HG03439 (cell line): ENCODE data around the gene CCNE1.
"Not testable (repeated sequence)": the region's sequence is repeated elsewhere in the genome, so short reads cannot be mapped to it uniquely, and the experiment has no call there.

Source experiments
- ATAC-seq: cut with Tn5 transposase; IDR thresholded peaks from one replicate; pipeline ENCODE4 v1.9.1; 2021; ENCODE audit warnings: mild to moderate bottlenecking, moderate library complexity; ENCODE audit not compliant: unreplicated experiment

Gene CCNE1

DNA sequence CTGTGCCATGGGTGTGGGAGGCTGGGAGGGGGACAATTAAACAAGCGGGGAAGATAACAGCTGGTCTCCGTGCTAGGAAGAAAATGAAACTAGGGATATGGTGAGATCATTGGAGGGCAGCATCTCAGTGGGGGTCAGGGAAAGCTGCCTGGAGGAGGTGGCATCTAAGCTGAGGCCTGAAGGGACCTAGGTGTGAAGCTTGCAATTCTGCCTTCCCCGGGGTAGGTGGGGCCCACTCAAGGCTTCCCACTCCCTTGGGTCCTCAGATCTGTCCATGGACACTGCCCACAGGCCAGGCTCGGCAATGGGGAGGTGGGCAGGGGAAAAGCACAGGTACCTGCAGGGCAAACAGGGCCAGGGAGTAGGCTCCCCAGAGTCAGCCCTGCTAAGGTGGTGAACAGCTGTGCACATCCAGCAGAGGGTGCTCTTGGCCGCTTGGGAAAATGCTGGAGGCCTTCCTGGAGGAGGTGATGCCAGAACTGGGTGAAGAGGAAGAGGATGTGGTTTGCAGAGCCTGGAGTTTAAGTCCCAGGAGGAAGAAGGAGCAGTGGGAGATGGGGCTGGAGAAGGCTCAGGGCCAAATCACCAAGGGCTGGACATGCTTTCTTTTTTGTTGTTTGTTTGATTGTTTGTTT is 25.7 kb upstream of the CCNE1 start:
- no peak for ATAC-seq

- no peak for ATAC-seq
Observed at GRCh38 chr19:29787281-29787680, 24.5 kb upstream of the CCNE1 start.

- ATAC-seq, result no peak
Observed at GRCh38 chr19:29789007-29789406, 22.8 kb upstream of the CCNE1 start.

- ATAC-seq, result no peak
Observed at GRCh38 chr19:29793116-29793727, 18.6 kb upstream of the CCNE1 start.

DNA sequence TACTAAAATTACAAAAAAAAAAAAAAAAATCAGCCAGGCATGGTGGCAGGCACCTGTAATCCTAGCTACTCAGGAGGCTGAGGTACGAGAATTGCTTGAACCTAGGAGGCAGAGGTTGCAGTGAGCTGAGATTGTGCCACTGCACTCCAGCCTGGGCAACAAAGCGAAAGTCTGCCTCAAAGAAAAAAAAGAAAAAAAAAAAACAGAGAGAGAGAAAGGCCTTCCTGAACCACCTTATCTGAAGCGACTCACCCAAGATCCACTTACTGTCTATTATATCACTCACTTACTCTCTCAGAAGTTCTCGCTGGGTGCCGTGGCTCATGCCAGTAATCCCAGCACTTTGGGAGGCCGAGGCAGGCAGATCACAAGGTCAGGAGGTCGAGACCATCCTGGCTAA is 17.3 kb upstream of the CCNE1 start:
- ATAC-seq, result not testable (repeated sequence)

DNA sequence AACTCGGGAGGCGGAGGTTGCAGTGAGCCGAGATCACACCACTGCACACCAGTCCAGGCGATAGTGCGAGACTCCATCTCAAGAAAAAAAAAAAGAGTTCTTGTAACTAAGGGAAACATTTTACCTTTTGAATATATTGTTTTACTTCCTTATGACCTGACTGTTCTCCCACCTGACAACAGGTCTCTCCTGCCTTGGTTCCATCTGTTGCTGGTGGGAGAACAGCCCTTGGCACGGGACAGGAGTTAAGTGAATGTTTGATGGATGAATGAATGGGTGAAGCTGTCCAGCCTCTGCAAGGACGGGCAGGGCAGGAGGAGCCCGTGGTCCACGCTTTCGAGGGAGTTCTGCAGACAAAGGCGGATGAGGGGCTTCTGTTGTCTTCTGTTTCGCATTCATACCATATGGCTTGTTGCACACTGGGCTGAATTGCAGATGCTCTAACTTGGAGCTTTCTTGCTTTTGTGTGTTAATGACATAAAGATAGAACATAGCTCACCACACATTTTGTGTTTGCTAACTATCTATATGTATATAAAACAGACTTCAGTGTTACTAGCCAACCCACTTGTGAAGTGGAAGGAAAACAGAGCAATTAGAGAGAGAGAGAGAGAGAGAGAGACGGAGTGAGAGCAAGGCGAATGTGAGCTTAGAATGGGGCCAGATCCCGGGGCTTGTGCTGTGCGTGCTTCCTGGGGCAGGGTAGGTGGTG is 16.2 kb upstream of the CCNE1 start:
- ATAC-seq, result no peak

DNA sequence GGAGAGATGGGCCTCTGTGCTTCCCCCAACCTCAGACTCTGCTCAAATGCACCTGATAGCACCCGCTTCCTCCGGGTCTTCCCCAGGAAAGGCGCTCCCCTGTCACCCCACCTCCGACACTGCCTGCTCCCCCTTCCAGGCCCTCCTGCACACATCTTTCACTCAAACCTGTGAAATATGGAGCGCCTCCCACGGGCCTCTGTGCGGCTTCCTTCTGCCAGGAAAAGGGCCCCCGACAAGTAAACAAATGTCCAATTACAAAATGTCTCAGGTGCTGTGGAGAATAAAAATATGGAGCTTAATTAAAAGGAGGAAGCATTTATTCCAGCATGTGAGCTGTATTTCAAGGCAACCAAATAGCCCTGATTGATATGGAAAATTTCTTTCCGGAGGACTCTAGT is 15.6 kb upstream of the CCNE1 start:
- no peak for ATAC-seq

GRCh38 chr19:29798774-29799497 is 12.9 kb upstream of the CCNE1 start:
- ATAC-seq, result no peak

DNA sequence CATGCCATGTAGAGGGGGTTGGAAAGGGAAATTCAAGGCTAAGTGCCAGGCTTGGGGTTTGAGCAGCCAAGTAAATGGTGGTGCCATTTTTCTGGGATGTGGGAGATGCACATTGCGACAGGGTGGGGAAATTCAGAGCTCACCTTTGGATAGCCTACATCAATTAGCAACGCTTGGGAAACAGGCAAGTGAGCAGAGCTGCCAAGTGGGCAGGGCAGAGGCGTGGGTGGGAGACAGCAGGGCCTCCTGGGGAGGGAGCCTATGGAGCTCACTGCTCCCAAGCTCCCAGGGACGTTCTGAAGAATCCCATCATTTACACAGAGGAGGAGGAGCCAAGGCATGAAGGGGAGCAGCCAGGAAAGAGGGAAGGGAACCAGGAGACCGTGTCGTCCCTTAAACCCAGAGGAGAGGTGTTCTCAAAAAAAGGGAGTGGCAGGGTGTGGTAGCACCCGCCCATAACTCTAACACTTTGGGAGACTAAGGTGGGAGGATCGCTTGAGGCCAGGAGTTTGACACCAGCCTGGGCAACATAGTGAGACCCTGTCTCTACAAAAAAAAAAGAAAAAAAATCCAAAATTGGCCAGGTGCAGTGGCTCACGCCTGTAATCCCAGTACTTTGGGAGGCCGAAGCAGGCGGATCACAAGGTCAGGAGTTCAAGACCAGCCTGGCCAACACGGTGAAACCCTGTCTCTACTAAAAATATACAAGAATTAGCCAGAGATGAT is 11.5 kb upstream of the CCNE1 start:
- no peak for ATAC-seq

- not testable (repeated sequence) for ATAC-seq
Observed at GRCh38 chr19:29803951-29804350, 7.8 kb upstream of the CCNE1 start.

GRCh38 chr19:29804493-29804892 is 7.3 kb upstream of the CCNE1 start:
- ATAC-seq, result peak; percentile 77

DNA sequence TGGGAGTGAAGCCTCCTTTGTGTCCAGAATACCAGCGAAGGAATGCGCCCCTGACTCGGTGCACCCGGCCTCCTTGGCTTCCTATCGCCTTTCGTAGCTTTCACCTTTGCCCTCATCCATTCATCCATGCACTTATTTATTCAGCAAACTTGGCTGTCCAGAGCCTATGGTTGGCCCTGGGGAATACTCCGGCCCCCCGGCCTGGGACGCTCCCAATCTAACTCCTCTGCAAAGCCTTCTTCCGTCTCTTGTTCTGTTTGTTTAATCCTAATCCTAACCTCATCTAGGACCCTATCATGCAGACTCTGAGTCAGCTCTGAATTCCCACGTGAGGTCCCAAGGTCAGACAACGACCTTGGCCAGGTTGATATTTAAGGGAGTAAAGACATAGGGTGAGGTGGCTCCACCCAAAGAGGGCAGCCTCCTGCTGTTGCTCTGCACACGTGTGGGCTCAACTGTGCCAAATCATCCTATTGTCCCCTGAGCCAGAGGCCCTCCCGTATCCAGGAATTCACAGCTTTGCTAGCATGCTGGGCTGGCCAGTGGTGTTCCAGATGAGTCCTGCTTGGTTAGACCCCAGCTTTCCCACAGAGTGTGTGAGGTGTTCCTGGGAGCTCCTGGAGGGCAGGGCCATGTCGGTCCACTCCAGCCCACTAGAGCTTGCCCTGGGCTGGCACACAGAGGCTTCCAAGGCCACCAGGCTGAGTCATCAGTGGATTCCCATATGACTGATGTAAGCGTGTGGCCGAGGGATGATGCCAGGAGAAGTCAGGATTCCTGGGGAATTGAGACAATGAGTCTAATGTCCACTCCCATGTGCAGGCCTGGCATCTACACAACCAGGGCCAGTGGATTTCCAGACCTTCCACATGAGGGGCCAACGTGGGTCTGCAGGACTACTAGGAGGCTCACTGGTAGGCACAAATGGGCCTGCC is 6.5 kb upstream of the CCNE1 start:
- no peak for ATAC-seq

- no peak for ATAC-seq
Observed at GRCh38 chr19:29806098-29806866, 5.5 kb upstream of the CCNE1 start.

- no peak for ATAC-seq
Observed at GRCh38 chr19:29807178-29807577, 4.6 kb upstream of the CCNE1 start.

DNA sequence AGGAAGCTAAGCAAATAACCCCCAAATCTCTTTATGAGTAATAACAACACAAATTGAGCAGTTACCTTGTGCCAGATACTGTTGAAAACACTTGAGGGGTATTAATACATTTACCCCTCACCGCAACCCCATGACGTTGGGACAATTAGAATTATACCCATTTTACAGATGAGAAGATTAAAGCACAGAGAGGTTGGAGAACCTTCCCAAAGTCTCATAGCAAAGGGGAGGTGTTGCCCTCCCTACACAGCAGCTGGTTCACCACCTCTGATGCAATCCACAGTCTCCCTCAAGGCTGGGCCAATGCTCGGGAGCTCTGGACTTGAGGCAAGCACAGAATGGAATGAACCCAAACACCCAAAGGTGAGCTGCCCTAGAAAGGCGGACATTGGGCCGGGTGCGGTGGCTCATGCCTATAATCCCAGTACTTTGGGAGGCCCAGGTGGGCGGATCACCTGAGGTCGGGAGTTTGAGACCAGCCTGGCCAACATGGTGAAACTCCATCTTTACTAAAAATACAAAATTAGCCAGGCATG is 3.9 kb upstream of the CCNE1 start:
- ATAC-seq, result no peak

DNA sequence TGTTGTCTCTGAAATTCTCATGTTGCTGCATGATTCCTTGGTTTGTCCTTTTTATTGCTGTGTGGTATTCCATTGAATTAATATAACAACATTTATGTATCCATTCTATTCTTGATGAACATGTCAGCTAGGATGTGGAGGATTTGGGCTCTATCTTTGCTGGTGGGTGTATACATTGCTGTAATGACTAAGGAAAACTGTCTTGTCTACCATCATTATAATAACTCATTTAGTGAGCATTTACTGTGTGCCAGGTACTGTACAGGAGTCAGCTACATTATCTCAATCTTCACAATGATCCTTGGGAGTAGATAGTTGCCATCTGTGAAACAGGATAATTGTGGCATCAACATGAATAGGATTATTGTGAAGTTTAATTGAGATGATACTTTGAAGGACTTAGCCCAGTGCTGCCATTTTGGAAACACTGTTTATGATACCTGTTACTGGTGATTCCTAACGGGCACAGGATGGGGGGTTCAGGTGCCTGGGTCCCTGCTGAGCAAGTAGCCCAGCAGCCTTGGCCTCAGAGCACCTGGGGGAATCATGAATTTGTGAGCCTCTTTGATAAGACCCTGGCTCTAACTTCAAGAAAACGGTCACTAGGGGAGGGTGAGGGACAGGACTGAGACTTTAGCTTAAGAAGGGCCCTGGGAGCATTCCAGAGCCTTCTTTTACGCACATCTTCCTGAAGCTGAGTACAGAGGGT is 1.8 kb upstream of the CCNE1 start:
- no peak for ATAC-seq

DNA sequence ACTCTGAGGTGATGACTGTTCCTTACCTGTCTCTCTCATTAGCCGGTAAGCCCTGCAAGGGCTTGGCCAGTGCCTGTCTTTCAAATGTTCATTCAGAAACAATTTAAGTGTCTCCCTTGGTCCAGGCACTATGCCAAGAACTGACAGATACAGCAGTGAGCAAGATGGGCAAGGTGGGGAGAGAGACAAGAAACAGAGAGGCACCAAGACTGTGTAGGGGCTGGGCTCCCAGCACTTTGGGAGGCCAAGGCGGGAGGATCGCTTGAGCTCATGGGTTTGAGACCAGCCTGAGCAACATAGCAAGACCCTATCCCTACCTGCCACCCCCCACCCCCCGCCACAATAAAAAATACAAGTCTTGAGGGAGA is 1.3 kb upstream of the CCNE1 start:
- ATAC-seq, result no peak
